Activated B cell treated with CpG ODN at 0.5 μM for 24 hours (primary cell): Measurements from ENCODE around the gene LMNA. TPM values are rescaled to one million over a fixed set of nuclear protein-coding genes. Genes with fewer than 3 reads are reported as not detected.

Experiments
- ATAC-seq: fragments of 200-7000 bp; cut with Tn5 transposase; one replicate; pipeline ENCODE4 v1.10.0; 2021; ENCODE audit warnings: low read depth, mild to moderate bottlenecking, moderate library complexity
- CTCF ChIA-PET: fragments of 350-600 bp; sonication (Branson Sonifier 250); formaldehyde crosslinking; loops from one replicate; lab custom pipeline; 2021; ENCODE audit warnings: antibody characterized with exemption; lab: Charles Lee
- POLR2A ChIA-PET: fragments of 350-600 bp; sonication (Branson Sonifier 250); formaldehyde crosslinking; loops from one replicate; lab custom pipeline; 2021; ENCODE audit warnings: antibody characterized with exemption; lab: Charles Lee
- DNase-seq: peaks from one replicate; pipeline ENCODE4 v3.0.0; 2022
- H3K27ac Mint-ChIP-seq: one replicate; pipeline ENCODE4 v1.8.0; 2020; ENCODE audit warnings: mixed read lengths
- H3K27me3 Mint-ChIP-seq: one replicate; pipeline ENCODE4 v1.8.0; 2021; ENCODE audit warnings: mixed read lengths
- H3K36me3 Mint-ChIP-seq: one replicate; pipeline ENCODE4 v1.8.0; 2021; ENCODE audit warnings: low read depth, mixed read lengths
- H3K4me1 Mint-ChIP-seq: one replicate; pipeline ENCODE4 v1.8.0; 2021; ENCODE audit warnings: mixed read lengths
- H3K4me3 Mint-ChIP-seq: one replicate; pipeline ENCODE4 v1.8.0; 2020; ENCODE audit warnings: mild to moderate bottlenecking, mixed read lengths
- H3K9me3 Mint-ChIP-seq: one replicate; pipeline ENCODE4 v1.8.0; 2020; ENCODE audit warnings: mixed read lengths
- CTCF ChIP-seq: fragments of 200-600 bp; IDR thresholded peaks from one replicate; pipeline ENCODE4 v1.8.0; 2022; ENCODE audit warnings: antibody characterized with exemption, mild to moderate bottlenecking
- intact Hi-C: fragments of 100-400 bp; cut with micrococcal nuclease; formaldehyde crosslinking; loops from one replicate; pipeline ENCODE4 v1.15.1; 2024
- total RNA-seq: library from RNA; stranded (reverse); gene quantifications from 2 replicates; pipeline ENCODE4 v1.2.3, GENCODE V29; 2022

Gene LMNA
- total RNA-seq, 1 donor from 2014 or later: 47.5 TPM

- no peak for ATAC-seq
- Mint-ChIP-seq H3K36me3 (no peaks in the 10 kb centered on the region), H3K27ac (peak overlapping the region; percentile 41), H3K27me3 (no peaks in the 10 kb centered on the region), H3K9me3 (no peaks in the 10 kb centered on the region), H3K4me3 (peak overlapping the region; percentile 9), H3K4me1 (peaks cover 20% of the 10 kb centered on the region)
- POLR2A ChIA-PET: no interaction called here
- intact Hi-C loops: no loop called here
- no peak for TF ChIP-seq CTCF
- CTCF ChIA-PET: no interaction called here
- DNase-seq: no peak
Observed at GRCh38 chr1:156077430-156077760, 37.1 kb upstream of the LMNA start.

- Mint-ChIP-seq H3K27ac (no peak overlapping the region), H3K27me3 (peaks cover 2% of the 10 kb centered on the region), H3K4me3 (no peak overlapping the region), H3K36me3 (no peaks in the 10 kb centered on the region), H3K4me1 (peaks cover 29% of the 10 kb centered on the region), H3K9me3 (no peaks in the 10 kb centered on the region)
- DNase-seq (no peak), ATAC-seq (no peak)
- ChIA-PET POLR2A (no interaction called here), CTCF (interaction anchor here (1.6 kb wide), 1 partner anchor 12 kb away, joined by 3 read pairs; no protein-coding TSS in a partner anchor)
- intact Hi-C loops: no loop called here
- no peak for TF ChIP-seq CTCF
Observed at GRCh38 chr1:156078728-156079127, 35.8 kb upstream of the LMNA start.

GRCh38 chr1:156079762-156080161, 34.7 kb upstream of the LMNA start:
- CTCF ChIA-PET: interaction anchor here (1.6 kb wide), 1 partner anchor 13 kb away, joined by 3 read pairs; no protein-coding TSS in a partner anchor
- peak overlapping the region; percentile 42 for H3K4me3 Mint-ChIP-seq

GRCh38 chr1:156080241-156080862, 34.2 kb upstream of the LMNA start:
- no peaks in the 10 kb centered on the region for H3K9me3 Mint-ChIP-seq
- ChIA-PET CTCF (interaction anchor here (1.6 kb wide), 1 partner anchor 14 kb away, joined by 3 read pairs; no protein-coding TSS in a partner anchor), POLR2A (no interaction called here)
- no peak for TF ChIP-seq CTCF
- H3K27me3 Mint-ChIP-seq: peaks cover 10% of the 10 kb centered on the region
- ATAC-seq: no peak
- H3K36me3 Mint-ChIP-seq: no peaks in the 10 kb centered on the region
- intact Hi-C loops: loop anchor here (5.0 kb wide), 1 partner anchor 257 kb away; the partner anchor contains the start of genes CCT3 and TSACC
- no peak for DNase-seq
- H3K27ac Mint-ChIP-seq: no peak overlapping the region
- no peak overlapping the region for H3K4me3 Mint-ChIP-seq
- H3K4me1 Mint-ChIP-seq: peaks cover 31% of the 10 kb centered on the region

More at GRCh38 chr1:156079762-156080161, 34.7 kb upstream of the LMNA start:
- DNase-seq (no peak), ATAC-seq (no peak)
- POLR2A ChIA-PET: no interaction called here
- Mint-ChIP-seq H3K4me1 (peaks cover 32% of the 10 kb centered on the region), H3K27ac (no peak overlapping the region), H3K27me3 (peaks cover 6% of the 10 kb centered on the region), H3K36me3 (no peaks in the 10 kb centered on the region), H3K9me3 (no peaks in the 10 kb centered on the region)
- TF ChIP-seq CTCF: no peak
- intact Hi-C loops: loop anchor here (5.0 kb wide), 1 partner anchor 258 kb away; the partner anchor contains the start of genes CCT3 and TSACC

- CTCF ChIA-PET: no interaction called here
- peak overlapping the region; percentile 67 for H3K4me3 Mint-ChIP-seq
- TF ChIP-seq CTCF: no peak
Observed at GRCh38 chr1:156080863-156081179, 33.7 kb upstream of the LMNA start.

More at GRCh38 chr1:156080863-156081179, 33.7 kb upstream of the LMNA start:
- Mint-ChIP-seq H3K4me1 (peaks cover 26% of the 10 kb centered on the region), H3K9me3 (no peaks in the 10 kb centered on the region), H3K36me3 (no peaks in the 10 kb centered on the region), H3K27me3 (peaks cover 11% of the 10 kb centered on the region), H3K27ac (no peak overlapping the region)
- DNase-seq (no peak), ATAC-seq (no peak)
- intact Hi-C loops: loop anchor here (5.0 kb wide), 1 partner anchor 256 kb away; the partner anchor contains the start of genes CCT3 and TSACC
- POLR2A ChIA-PET: no interaction called here
